Astrocyte (in vitro differentiated cells and primary cell): ENCODE data around the gene ASPHD2. TPM values are rescaled to one million over a fixed set of nuclear protein-coding genes. Genes with fewer than 3 reads are reported as not detected.

Source experiments
- DNase-seq: peaks from one replicate; pipeline ENCODE4 v3.0.0-alpha.2; 2010; ENCODE audit warnings: low read depth
- FAIRE-seq: peaks from 2 replicates; lab custom pipeline; 2011; peaks lifted over from hg19 to GRCh38; lab: Jason Lieb, UNC
- H2AFZ ChIP-seq: 2 replicates; pipeline ENCODE4 v1.6.0; 2012; ENCODE audit warnings: low read depth, low read length, inconsistent platforms
- H3K27ac ChIP-seq: 2 replicates; pipeline ENCODE4 v1.5.1; 2011; ENCODE audit warnings: low read depth, low read length, inconsistent platforms
- H3K27me3 ChIP-seq: 2 replicates; pipeline ENCODE4 v1.6.0; 2011; ENCODE audit warnings: low read length, inconsistent platforms; ENCODE audit not compliant: insufficient read depth
- H3K36me3 ChIP-seq: 2 replicates; pipeline ENCODE4 v1.5.1; 2011; ENCODE audit warnings: low read length, inconsistent platforms; ENCODE audit not compliant: insufficient read depth
- H3K4me1 ChIP-seq: 2 replicates; pipeline ENCODE4 v1.5.1; 2011; ENCODE audit warnings: low read length, inconsistent platforms; ENCODE audit not compliant: insufficient read depth
- H3K4me2 ChIP-seq: 2 replicates; pipeline ENCODE4 v1.6.0; 2012; ENCODE audit warnings: low read length, inconsistent platforms
- H3K4me3 ChIP-seq: 2 replicates; pipeline ENCODE4 v1.5.1; 2011; ENCODE audit warnings: low read depth, mild to moderate bottlenecking, low read length, inconsistent platforms; ENCODE audit not compliant: insufficient read depth
- H3K79me2 ChIP-seq: 2 replicates; pipeline ENCODE4 v1.6.0; 2012; ENCODE audit warnings: mild to moderate bottlenecking, low read length, inconsistent platforms; ENCODE audit not compliant: insufficient read depth
- H3K9ac ChIP-seq: 2 replicates; pipeline ENCODE4 v1.6.0; 2012; ENCODE audit warnings: mild to moderate bottlenecking, low read length, inconsistent platforms
- H3K9me3 ChIP-seq: 2 replicates; pipeline ENCODE4 v1.5.1; 2012; ENCODE audit warnings: low read depth, mild to moderate bottlenecking, low read length, inconsistent platforms; ENCODE audit not compliant: insufficient read depth
- H4K20me1 ChIP-seq: 2 replicates; pipeline ENCODE4 v1.6.0; 2012; ENCODE audit warnings: low read length, inconsistent platforms; ENCODE audit not compliant: insufficient read depth
- H3K27ac Mint-ChIP-seq: one replicate; pipeline ENCODE4 v1.8.0; 2021; ENCODE audit warnings: mild to moderate bottlenecking, mixed read lengths; ENCODE audit not compliant: unreplicated experiment
- H3K27me3 Mint-ChIP-seq: one replicate; pipeline ENCODE4 v1.8.0; 2021; ENCODE audit warnings: low read depth, mixed read lengths; ENCODE audit not compliant: unreplicated experiment
- H3K36me3 Mint-ChIP-seq: one replicate; pipeline ENCODE4 v1.8.0; 2021; ENCODE audit warnings: low read depth, mixed read lengths; ENCODE audit not compliant: unreplicated experiment
- H3K4me1 Mint-ChIP-seq: one replicate; pipeline ENCODE4 v1.8.0; 2021; ENCODE audit warnings: low read depth, mixed read lengths; ENCODE audit not compliant: unreplicated experiment
- H3K4me3 Mint-ChIP-seq: one replicate; pipeline ENCODE4 v1.8.0; 2021; ENCODE audit warnings: mild to moderate bottlenecking, moderate library complexity, mixed read lengths; ENCODE audit not compliant: unreplicated experiment
- H3K9me3 Mint-ChIP-seq: one replicate; pipeline ENCODE4 v1.8.0; 2021; ENCODE audit warnings: mild to moderate bottlenecking, mixed read lengths; ENCODE audit not compliant: unreplicated experiment
- EZH2 ChIP-seq: IDR thresholded peaks from 2 replicates; pipeline ENCODE4 v1.6.1; 2012; ENCODE audit warnings: mild to moderate bottlenecking, low read length, inconsistent platforms; ENCODE audit not compliant: insufficient read depth
- total RNA-seq: library from RNA; stranded (reverse); gene quantifications from 2 replicates; pipeline ENCODE4 v1.2.1, GENCODE V29; 2021
- TF ChIP-seq, protein P1 (sequence below): IDR thresholded peaks from 2 replicates; pipeline ENCODE4 v1.5.1; 2011; ENCODE audit warnings: low read depth, mild to moderate bottlenecking, inconsistent platforms, low read length, moderate library complexity; ENCODE audit not compliant: insufficient read depth

The ASPHD2 gene
- total RNA-seq, 1 donor from 2014 or later: 11.7 TPM

DNA sequence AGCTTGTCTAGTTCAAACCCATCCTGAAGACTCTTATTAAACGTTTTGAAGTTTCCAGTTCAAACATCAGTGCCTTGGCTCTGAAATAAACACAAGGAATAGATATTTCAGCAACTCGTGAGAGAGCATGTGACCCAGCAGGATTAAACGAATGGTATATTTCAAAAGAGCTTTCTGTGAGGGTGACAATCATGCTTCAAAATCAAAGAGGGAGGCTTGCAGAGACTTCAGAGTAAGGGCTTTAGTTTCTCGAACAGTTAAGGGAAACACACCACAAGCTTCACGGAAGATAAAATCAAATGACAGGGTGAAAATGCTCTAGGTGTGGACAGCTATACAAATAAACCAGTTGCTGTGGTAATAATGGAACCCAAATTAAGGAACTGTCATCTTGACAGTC, 53.1 kb downstream of the ASPHD2 start:
- peak overlapping the region; percentile 100 for H3K4me2 ChIP-seq

GRCh38 chr22:26483043-26483438, 54.0 kb downstream of the ASPHD2 start:
- no peak for DNase-seq
- peaks cover 11% of the 10 kb centered on the region for H3K36me3 ChIP-seq
- peak overlapping the region; percentile 99 for H3K9ac ChIP-seq
- Mint-ChIP-seq H3K36me3 (peaks cover 6% of the 10 kb centered on the region), H3K9me3 (no peaks in the 10 kb centered on the region), H3K4me3 (peak overlapping the region; percentile 97), H3K4me1 (peaks cover 48% of the 10 kb centered on the region), H3K27ac (peak overlapping the region; percentile 98), H3K27me3 (no peaks in the 10 kb centered on the region)
- peak overlapping the region; percentile 100 for H3K4me2 ChIP-seq
- peaks cover 79% of the 10 kb centered on the region for H3K79me2 ChIP-seq
- no peaks in the 10 kb centered on the region for H3K27me3 ChIP-seq
- no peaks in the 10 kb centered on the region for H4K20me1 ChIP-seq
- TF ChIP-seq, protein P1, sequence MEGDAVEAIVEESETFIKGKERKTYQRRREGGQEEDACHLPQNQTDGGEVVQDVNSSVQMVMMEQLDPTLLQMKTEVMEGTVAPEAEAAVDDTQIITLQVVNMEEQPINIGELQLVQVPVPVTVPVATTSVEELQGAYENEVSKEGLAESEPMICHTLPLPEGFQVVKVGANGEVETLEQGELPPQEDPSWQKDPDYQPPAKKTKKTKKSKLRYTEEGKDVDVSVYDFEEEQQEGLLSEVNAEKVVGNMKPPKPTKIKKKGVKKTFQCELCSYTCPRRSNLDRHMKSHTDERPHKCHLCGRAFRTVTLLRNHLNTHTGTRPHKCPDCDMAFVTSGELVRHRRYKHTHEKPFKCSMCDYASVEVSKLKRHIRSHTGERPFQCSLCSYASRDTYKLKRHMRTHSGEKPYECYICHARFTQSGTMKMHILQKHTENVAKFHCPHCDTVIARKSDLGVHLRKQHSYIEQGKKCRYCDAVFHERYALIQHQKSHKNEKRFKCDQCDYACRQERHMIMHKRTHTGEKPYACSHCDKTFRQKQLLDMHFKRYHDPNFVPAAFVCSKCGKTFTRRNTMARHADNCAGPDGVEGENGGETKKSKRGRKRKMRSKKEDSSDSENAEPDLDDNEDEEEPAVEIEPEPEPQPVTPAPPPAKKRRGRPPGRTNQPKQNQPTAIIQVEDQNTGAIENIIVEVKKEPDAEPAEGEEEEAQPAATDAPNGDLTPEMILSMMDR: no peak
- no peak for TF ChIP-seq EZH2
- H3K9me3 ChIP-seq: no peaks in the 10 kb centered on the region
- H3K27ac ChIP-seq: peak overlapping the region; percentile 96
- peaks cover 30% of the 10 kb centered on the region for H3K4me1 ChIP-seq
- H3K4me3 ChIP-seq: peak overlapping the region; percentile 99
- FAIRE-seq: no peak
- peak overlapping the region; percentile 90 for H2AFZ ChIP-seq

More for the DNA sequence above, 53.1 kb downstream of the ASPHD2 start:
- Histone ChIP-seq H3K4me1 (peaks cover 36% of the 10 kb centered on the region), H3K27ac (no peak overlapping the region), H2AFZ (no peak overlapping the region), H3K9ac (no peak overlapping the region), H4K20me1 (no peaks in the 10 kb centered on the region), H3K36me3 (peaks cover 4% of the 10 kb centered on the region), H3K27me3 (no peaks in the 10 kb centered on the region), H3K4me3 (no peak overlapping the region), H3K9me3 (no peaks in the 10 kb centered on the region), H3K79me2 (peaks cover 74% of the 10 kb centered on the region)
- Mint-ChIP-seq H3K4me3 (peak overlapping the region; percentile 97), H3K4me1 (peaks cover 57% of the 10 kb centered on the region), H3K9me3 (no peaks in the 10 kb centered on the region), H3K27ac (no peak overlapping the region), H3K27me3 (no peaks in the 10 kb centered on the region), H3K36me3 (peaks cover 4% of the 10 kb centered on the region)
- DNase-seq: no peak
- TF ChIP-seq, protein P1: no peak
- no peak for TF ChIP-seq EZH2
- no peak for FAIRE-seq

DNA sequence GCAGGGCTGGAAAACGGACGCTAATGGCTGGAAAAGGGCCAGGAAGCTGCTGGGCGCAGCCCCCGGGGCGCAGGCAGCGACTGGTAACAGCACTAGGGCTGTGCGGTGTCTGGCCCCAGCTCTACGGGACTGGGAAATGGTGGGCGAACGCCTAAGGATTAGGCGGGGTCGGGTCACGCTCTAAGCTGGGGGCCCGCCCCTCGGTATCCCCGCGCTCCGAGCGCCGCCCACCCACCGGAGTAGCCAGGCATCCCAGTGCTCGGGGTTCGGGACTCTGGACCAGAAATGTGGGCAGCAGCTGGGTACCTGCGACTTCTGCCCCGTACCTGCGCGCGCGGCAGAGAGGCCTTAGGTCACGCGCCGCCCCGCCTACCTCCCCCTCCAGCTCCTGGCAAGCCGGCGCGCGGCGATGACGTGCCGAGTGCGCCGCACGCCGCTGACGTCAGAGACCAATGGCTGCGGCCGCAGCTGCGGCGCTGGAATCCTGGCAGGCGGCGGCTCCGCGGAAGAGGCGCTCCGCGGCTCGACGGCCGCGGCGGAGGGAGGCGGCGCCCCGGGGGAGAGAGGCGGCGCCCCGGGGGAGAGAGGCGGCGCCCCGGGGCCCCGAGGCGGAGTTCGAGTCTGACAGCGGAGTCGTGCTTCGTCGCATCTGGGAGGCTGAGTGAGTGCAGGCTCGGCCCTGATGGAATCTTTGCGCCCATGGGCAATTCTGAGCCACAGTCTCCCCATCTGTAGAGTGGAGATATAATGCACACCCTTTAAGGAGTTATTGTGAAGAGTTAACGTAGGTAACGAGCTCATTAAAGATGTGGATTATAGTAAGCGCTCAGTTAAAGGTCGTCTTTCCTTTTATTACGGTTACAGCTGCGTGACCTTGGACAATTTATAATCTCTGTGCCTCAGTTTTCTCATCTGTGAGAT, 54.6 kb downstream of the ASPHD2 start, which contains the start of the genes HPS4 and SRRD:
Gene HPS4 (minus strand): TSS at position 345 of the 921 bp plus-strand sequence. CDS start 2,021 bp downstream, outside the sequence.
Gene SRRD (plus strand): TSS at position 439 of the 921 bp plus-strand sequence. CDS start 14 bp downstream, at position 453.
- Histone ChIP-seq H3K4me3 (peak within 1 kb of the TSS; percentile 99), H2AFZ (peak within 1 kb of the TSS; percentile 90), H3K4me1 (peaks cover 30% of the 10 kb centered on the region), H3K4me2 (peak within 1 kb of the TSS; percentile 100), H3K27ac (peak within 1 kb of the TSS; percentile 96), H3K27me3 (no peaks in the 10 kb centered on the region), H3K9me3 (no peaks in the 10 kb centered on the region), H3K36me3 (peaks cover 17% of the 10 kb centered on the region), H4K20me1 (no peaks in the 10 kb centered on the region), H3K9ac (peak within 1 kb of the TSS; percentile 99), H3K79me2 (peaks cover 84% of the 10 kb centered on the region)
- Mint-ChIP-seq H3K27me3 (no peaks in the 10 kb centered on the region), H3K36me3 (peaks cover 10% of the 10 kb centered on the region), H3K4me3 (peak within 1 kb of the TSS; percentile 97), H3K27ac (peak within 1 kb of the TSS; percentile 98), H3K9me3 (no peaks in the 10 kb centered on the region), H3K4me1 (peaks cover 47% of the 10 kb centered on the region)
- FAIRE-seq: no peak
- TF ChIP-seq, protein P1: no peak
- no peak for TF ChIP-seq EZH2
- peak; percentile 72 for DNase-seq
